B cell (primary cell): ENCODE data around the gene LGALS3. TPM values are rescaled to one million over a fixed set of nuclear protein-coding genes. Genes with fewer than 3 reads are reported as not detected.
A peak's percentile ranks its signal among the peaks of the same experiment; 100 is the strongest.

Source experiments
- ATAC-seq: fragments of 200-7000 bp; cut with Tn5 transposase; one replicate; pipeline ENCODE4 v1.10.0; 2021; ENCODE audit warnings: low read depth, mild to moderate bottlenecking, moderate number of reproducible peaks, moderate library complexity
- CTCF ChIA-PET: fragments of 350-600 bp; sonication (Branson Sonifier 250); formaldehyde crosslinking; loops from one replicate; lab custom pipeline; 2021; ENCODE audit warnings: antibody characterized with exemption, inconsistent platforms; lab: Charles Lee
- POLR2A ChIA-PET: fragments of 350-600 bp; sonication (Branson Sonifier 250); formaldehyde crosslinking; loops from one replicate; lab custom pipeline; 2021; ENCODE audit warnings: antibody characterized with exemption; lab: Charles Lee
- DNase-seq: peaks from one replicate; pipeline ENCODE4 v3.0.0; 2013
- H2AFZ ChIP-seq: 2 replicates; pipeline ENCODE4 v1.6.1; 2012; ENCODE audit warnings: mild to moderate bottlenecking, low read depth, low read length; ENCODE audit not compliant: insufficient read depth, poor library complexity, severe bottlenecking
- H3K27ac ChIP-seq, 2 donors: 1 replicate in 1 of 2; 2 replicates in 1 of 2; pipeline ENCODE4 v1.5.1; 2012 to 2013; ENCODE audit warnings: low read length in 2 of 2, mild to moderate bottlenecking in 2 of 2, moderate library complexity in 1 of 2
- H3K27me3 ChIP-seq, 4 experiments: fragments of 200-600 bp in 1 of 4; sonication (generic) in 1 of 4; replicated peaks in 1 of 4; 1 replicate in 2 of 4; 2 replicates in 2 of 4; pipeline versions ENCODE4 v1.6.1 to v1.7.0; 2013 to 2016; ENCODE audit warnings: low read length in 3 of 4, mild to moderate bottlenecking in 2 of 4, mixed read lengths in 1 of 4, moderate library complexity in 1 of 4; ENCODE audit not compliant: insufficient read depth in 4 of 4, control insufficient read depth in 3 of 4; ENCODE audit errors: control extremely low read depth in 1 of 4
- H3K36me3 ChIP-seq, 2 experiments: replicated peaks in 1 of 2; 1 replicate in 1 of 2; 2 replicates in 1 of 2; pipeline versions ENCODE4 v1.6.1 to v1.7.1; 2013; ENCODE audit warnings: low read length in 1 of 2; ENCODE audit not compliant: insufficient read depth in 2 of 2, control insufficient read depth in 1 of 2; ENCODE audit errors: control extremely low read depth in 1 of 2, extremely low read depth in 1 of 2
- H3K4me1 ChIP-seq, 2 donors: fragments of 200-600 bp in 1 of 2; sonication (generic) in 1 of 2; 1 replicate in 1 of 2; 2 replicates in 1 of 2; pipeline versions ENCODE4 v1.5.1 to v1.6.1; 2013 to 2017; ENCODE audit warnings: low read length in 2 of 2; ENCODE audit not compliant: control insufficient read depth in 2 of 2, insufficient read depth in 2 of 2
- H3K4me2 ChIP-seq: replicated peaks from 2 replicates; pipeline ENCODE3; 2012; ENCODE audit warnings: mild to moderate bottlenecking, low read depth, low read length; ENCODE audit not compliant: poor library complexity, severe bottlenecking
- H3K4me3 ChIP-seq, 5 experiments: fragments of 200-600 bp in 1 of 5; sonication (generic) in 1 of 5; 1 replicate in 3 of 5; 2 replicates in 2 of 5; pipeline versions ENCODE4 v1.5.1 to v1.7.0; 2011 to 2016; ENCODE audit warnings: low read length in 4 of 5, mild to moderate bottlenecking in 4 of 5, low read depth in 2 of 5, control low read depth in 1 of 5, moderate library complexity in 1 of 5; ENCODE audit not compliant: insufficient read depth in 1 of 5; ENCODE audit errors: control extremely low read depth in 1 of 5, extremely low read depth in 1 of 5
- H3K79me2 ChIP-seq: fragments of 200-600 bp; sonication (generic); one replicate; pipeline ENCODE4 v1.6.0; 2016; ENCODE audit warnings: low read length; ENCODE audit not compliant: control insufficient read depth, insufficient read depth
- H3K9ac ChIP-seq: fragments of 200-600 bp; sonication (generic); 2 replicates; pipeline ENCODE4 v1.6.1; 2017; ENCODE audit warnings: mild to moderate bottlenecking, low read length, moderate library complexity
- H3K9me3 ChIP-seq, 3 donors: one replicate each; pipeline versions ENCODE4 v1.6.1 to v1.7.1; 2013; ENCODE audit warnings: low read length in 2 of 3; ENCODE audit not compliant: control insufficient read depth in 2 of 3, insufficient read depth in 1 of 3; ENCODE audit errors: control extremely low read depth in 1 of 3
- H4K20me1 ChIP-seq: 2 replicates; pipeline ENCODE4 v1.6.0; 2012; ENCODE audit warnings: mild to moderate bottlenecking, low read length; ENCODE audit not compliant: insufficient read depth, control insufficient read depth, poor library complexity, severe bottlenecking
- H3K27ac Mint-ChIP-seq: one replicate; pipeline ENCODE4 v1.8.0; 2021; ENCODE audit warnings: mixed read lengths
- H3K27me3 Mint-ChIP-seq: one replicate; pipeline ENCODE4 v1.8.0; 2021; ENCODE audit warnings: mixed read lengths
- H3K4me1 Mint-ChIP-seq: one replicate; pipeline ENCODE4 v1.8.0; 2021; ENCODE audit warnings: mixed read lengths
- H3K4me3 Mint-ChIP-seq: one replicate; pipeline ENCODE4 v1.8.0; 2021; ENCODE audit warnings: mixed read lengths
- H3K9me3 Mint-ChIP-seq: one replicate; pipeline ENCODE4 v1.8.0; 2022; ENCODE audit warnings: mixed read lengths; ENCODE audit not compliant: insufficient read depth
- EZH2 ChIP-seq: IDR thresholded peaks from 2 replicates; pipeline ENCODE4 v1.6.1; 2012; ENCODE audit warnings: borderline replicate concordance, low read depth, mild to moderate bottlenecking, moderate library complexity, low read length; ENCODE audit not compliant: insufficient read depth, poor library complexity, severe bottlenecking
- WGBS: methylation state at CpG from one replicate; pipeline ENCODE4 v1.1.5; 2013; ENCODE audit warnings: missing lambda C conversion rate; ENCODE audit not compliant: insufficient coverage; 5-methylcytosine and 5-hydroxymethylcytosine counted together
- intact Hi-C: fragments of 100-400 bp; cut with micrococcal nuclease; formaldehyde crosslinking; loops from one replicate; pipeline ENCODE4 v1.10.0; 2022
- polyA plus RNA-seq: library from polyadenylated mRNA; depleted of rRNA; stranded (reverse); fragments of >200 nt; gene quantifications from 2 replicates; pipeline ENCODE4 v1.2.3, GENCODE V29; 2012
- total RNA-seq, 2 donors: library from RNA; stranded (reverse); fragments of 120-200 nt in 1 of 2; gene quantifications; 1 replicate in 1 of 2; 2 replicates in 1 of 2; pipeline versions ENCODE4 v1.2.3 to v1.2.4, GENCODE V29; 2013 to 2022
- TF ChIP-seq, protein P1 (sequence below): fragments of 200-600 bp; IDR thresholded peaks from one replicate; pipeline ENCODE4 v1.8.0; 2022; ENCODE audit warnings: antibody characterized with exemption, mild to moderate bottlenecking

LGALS3 gene
- total and polyA plus RNA-seq, 2 donors (not counting 1 experiment from before 2014, with no cell fraction given) = 7.0 to 21.1 TPM

GRCh38 chr14:55180434-55180833, 51.4 kb downstream of the LGALS3 start:
- H3K9me3 Mint-ChIP-seq = no peaks in the 10 kb centered on the region
- ATAC-seq (no peak), DNase-seq (no peak)
- Histone ChIP-seq H3K27ac (no peak overlapping the region), H3K4me2 (peak overlapping the region; percentile 26), H3K4me3 (no peak overlapping the region), H4K20me1 (no peaks in the 10 kb centered on the region), H3K4me1 (peaks cover 7 to 9% of the 10 kb centered on the region in 2 donors), H3K36me3 (no peaks in the 10 kb centered on the region), H3K27me3 (no peaks in the 10 kb centered on the region), H3K9me3 (no peaks in the 10 kb centered on the region), H3K9ac (peak overlapping the region; percentile 28), H3K79me2 (no peaks in the 10 kb centered on the region), H2AFZ (peak overlapping the region; percentile 65)
- H3K4me3 Mint-ChIP-seq = peak overlapping the region; percentile 26
- H3K4me1 Mint-ChIP-seq = peaks cover 12% of the 10 kb centered on the region
- ChIA-PET CTCF (interaction anchor here (1.0 to 1.2 kb wide), 2 partner anchors 9 to 20 kb away, joined by 3 to 5 read pairs; no protein-coding TSS in a partner anchor), POLR2A (no interaction called here)
- intact Hi-C loops = no loop called here
- no peaks in the 10 kb centered on the region for H3K27me3 Mint-ChIP-seq
- H3K27ac Mint-ChIP-seq = no peak overlapping the region
- no peak for TF ChIP-seq EZH2
- TF ChIP-seq, protein P1, sequence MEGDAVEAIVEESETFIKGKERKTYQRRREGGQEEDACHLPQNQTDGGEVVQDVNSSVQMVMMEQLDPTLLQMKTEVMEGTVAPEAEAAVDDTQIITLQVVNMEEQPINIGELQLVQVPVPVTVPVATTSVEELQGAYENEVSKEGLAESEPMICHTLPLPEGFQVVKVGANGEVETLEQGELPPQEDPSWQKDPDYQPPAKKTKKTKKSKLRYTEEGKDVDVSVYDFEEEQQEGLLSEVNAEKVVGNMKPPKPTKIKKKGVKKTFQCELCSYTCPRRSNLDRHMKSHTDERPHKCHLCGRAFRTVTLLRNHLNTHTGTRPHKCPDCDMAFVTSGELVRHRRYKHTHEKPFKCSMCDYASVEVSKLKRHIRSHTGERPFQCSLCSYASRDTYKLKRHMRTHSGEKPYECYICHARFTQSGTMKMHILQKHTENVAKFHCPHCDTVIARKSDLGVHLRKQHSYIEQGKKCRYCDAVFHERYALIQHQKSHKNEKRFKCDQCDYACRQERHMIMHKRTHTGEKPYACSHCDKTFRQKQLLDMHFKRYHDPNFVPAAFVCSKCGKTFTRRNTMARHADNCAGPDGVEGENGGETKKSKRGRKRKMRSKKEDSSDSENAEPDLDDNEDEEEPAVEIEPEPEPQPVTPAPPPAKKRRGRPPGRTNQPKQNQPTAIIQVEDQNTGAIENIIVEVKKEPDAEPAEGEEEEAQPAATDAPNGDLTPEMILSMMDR = no peak
- no CpG with 5 or more reads among the region's 4 CpGs for WGBS

GRCh38 chr14:55188686-55189295, 59.7 kb downstream of the LGALS3 start:
- no peaks in the 10 kb centered on the region for H3K9me3 ChIP-seq
- DNase-seq (no peak), ATAC-seq (no peak)
- Mint-ChIP-seq H3K27me3 (no peaks in the 10 kb centered on the region), H3K4me3 (no peak overlapping the region), H3K9me3 (no peaks in the 10 kb centered on the region), H3K4me1 (peaks cover 14% of the 10 kb centered on the region), H3K27ac (no peak overlapping the region)
- H3K79me2 ChIP-seq = no peaks in the 10 kb centered on the region
- peaks cover 9 to 13% of the 10 kb centered on the region in 2 donors for H3K4me1 ChIP-seq
- H3K4me2 ChIP-seq = no peak overlapping the region
- H3K9ac ChIP-seq = no peak overlapping the region
- TF ChIP-seq, protein P1 = no peak
- TF ChIP-seq EZH2 = no peak
- no peak overlapping the region for H3K4me3 ChIP-seq
- no peaks in the 10 kb centered on the region for H3K27me3 ChIP-seq
- H3K36me3 ChIP-seq = no peaks in the 10 kb centered on the region
- H2AFZ ChIP-seq = no peak overlapping the region
- no CpG with 5 or more reads among the region's 4 CpGs for WGBS
- POLR2A ChIA-PET = no interaction called here
- intact Hi-C loops = no loop called here
- no peaks in the 10 kb centered on the region for H4K20me1 ChIP-seq
- CTCF ChIA-PET = interaction anchor here (0.9 kb wide), 1 partner anchor 8 kb away, joined by 5 read pairs; no protein-coding TSS in a partner anchor
- H3K27ac ChIP-seq = no peak overlapping the region
